ACC112 (cell line): Measurements from ENCODE around the gene IKZF5.
A peak's percentile ranks its signal among the peaks of the same experiment; 100 is the strongest.

Source experiments
- H2AFZ ChIP-seq: fragments of 200-600 bp; sonication (generic); one replicate; pipeline ENCODE4 v1.6.0; 2017; ENCODE audit warnings: antibody characterized with exemption, low read length; ENCODE audit not compliant: unreplicated experiment
- H3K27ac ChIP-seq: fragments of 200-600 bp; sonication (generic); 2 replicates; pipeline ENCODE4 v1.5.1; 2014; ENCODE audit warnings: low read depth, mild to moderate bottlenecking, antibody characterized with exemption, low read length, moderate library complexity
- H3K27me3 ChIP-seq: fragments of 200-600 bp; sonication (generic); 2 replicates; pipeline ENCODE4 v1.6.1; 2014; ENCODE audit warnings: mild to moderate bottlenecking, antibody characterized with exemption, low read length, moderate library complexity, mixed read lengths; ENCODE audit not compliant: insufficient read depth
- H3K36me3 ChIP-seq: fragments of 200-600 bp; sonication (generic); 2 replicates; pipeline ENCODE4 v1.6.1; 2016; ENCODE audit warnings: mild to moderate bottlenecking, antibody characterized with exemption, low read length, moderate library complexity, mixed read lengths; ENCODE audit not compliant: insufficient read depth
- H3K4me1 ChIP-seq: fragments of 200-600 bp; sonication (generic); one replicate; pipeline ENCODE4 v1.6.1; 2016; ENCODE audit warnings: low read length, mixed read lengths; ENCODE audit not compliant: insufficient read depth, unreplicated experiment, control insufficient read depth
- H3K4me3 ChIP-seq: fragments of 200-600 bp; sonication (generic); 2 replicates; pipeline ENCODE4 v1.5.1; 2014; ENCODE audit warnings: mild to moderate bottlenecking, low read depth, low read length
- H3K79me2 ChIP-seq: fragments of 200-600 bp; sonication (generic); one replicate; pipeline ENCODE4 v1.6.0; 2016; ENCODE audit warnings: low read length; ENCODE audit not compliant: control insufficient read depth, unreplicated experiment, insufficient read depth

IKZF5 gene

GRCh38 chr10:122998360-122998917 is 10.2 kb downstream of the IKZF5 start:
- Histone ChIP-seq H3K4me1 (no peaks in the 10 kb centered on the region), H3K79me2 (peaks cover 14% of the 10 kb centered on the region), H3K4me3 (no peak overlapping the region), H3K27ac (no peak overlapping the region), H3K36me3 (peaks cover 10% of the 10 kb centered on the region), H2AFZ (no peak overlapping the region), H3K27me3 (no peaks in the 10 kb centered on the region)

GRCh38 chr10:122997864-122998263 is 10.7 kb downstream of the IKZF5 start:
- Histone ChIP-seq H3K36me3 (peaks cover 10% of the 10 kb centered on the region), H3K4me3 (no peak overlapping the region), H2AFZ (no peak overlapping the region), H3K27me3 (no peaks in the 10 kb centered on the region), H3K4me1 (no peaks in the 10 kb centered on the region), H3K79me2 (peaks cover 12% of the 10 kb centered on the region), H3K27ac (no peak overlapping the region)

- no peak overlapping the region for H3K4me3 ChIP-seq
- H3K27me3 ChIP-seq = no peaks in the 10 kb centered on the region
- no peaks in the 10 kb centered on the region for H3K4me1 ChIP-seq
- H3K79me2 ChIP-seq = peaks cover 6% of the 10 kb centered on the region
- no peak overlapping the region for H2AFZ ChIP-seq
- no peak overlapping the region for H3K27ac ChIP-seq
- peaks cover 6% of the 10 kb centered on the region for H3K36me3 ChIP-seq
Observed at GRCh38 chr10:122995936-122996335, 12.7 kb downstream of the IKZF5 start.

- H3K27me3 ChIP-seq = no peaks in the 10 kb centered on the region
- H3K79me2 ChIP-seq = peaks cover 4% of the 10 kb centered on the region
- no peak overlapping the region for H3K4me3 ChIP-seq
- H3K36me3 ChIP-seq = peaks cover 6% of the 10 kb centered on the region
- no peaks in the 10 kb centered on the region for H3K4me1 ChIP-seq
- no peak overlapping the region for H2AFZ ChIP-seq
- H3K27ac ChIP-seq = no peak overlapping the region
Observed at GRCh38 chr10:122993797-122994336, 14.7 kb downstream of the IKZF5 start.

GRCh38 chr10:122992031-122992585 is 16.5 kb downstream of the IKZF5 start:
- H3K4me3 ChIP-seq = no peak overlapping the region
- no peaks in the 10 kb centered on the region for H3K27me3 ChIP-seq
- no peaks in the 10 kb centered on the region for H3K4me1 ChIP-seq
- no peak overlapping the region for H2AFZ ChIP-seq
- H3K79me2 ChIP-seq = no peaks in the 10 kb centered on the region
- H3K27ac ChIP-seq = no peak overlapping the region
- H3K36me3 ChIP-seq = peaks cover 2% of the 10 kb centered on the region; the same call in 1 of the 2 replicates

- Histone ChIP-seq H3K36me3 (no peaks in the 10 kb centered on the region; the same call in 1 of the 2 replicates), H3K79me2 (no peaks in the 10 kb centered on the region), H3K27ac (no peak overlapping the region), H3K27me3 (no peaks in the 10 kb centered on the region), H3K4me3 (no peak overlapping the region), H3K4me1 (no peaks in the 10 kb centered on the region), H2AFZ (no peak overlapping the region)
Observed at GRCh38 chr10:122990278-122990677, 18.3 kb downstream of the IKZF5 start.

GRCh38 chr10:122988501-122988900 is 20.1 kb downstream of the IKZF5 start:
- no peaks in the 10 kb centered on the region for H3K79me2 ChIP-seq
- H3K4me1 ChIP-seq = no peaks in the 10 kb centered on the region
- H3K36me3 ChIP-seq = no peaks in the 10 kb centered on the region; the same call in 1 of the 2 replicates

GRCh38 chr10:122986335-122986734 is 22.3 kb downstream of the IKZF5 start:
- Histone ChIP-seq H3K36me3 (no peaks in the 10 kb centered on the region), H3K79me2 (no peaks in the 10 kb centered on the region), H3K4me1 (no peaks in the 10 kb centered on the region), H3K4me3 (no peak overlapping the region), H3K27ac (no peak overlapping the region), H2AFZ (no peak overlapping the region), H3K27me3 (no peaks in the 10 kb centered on the region)

More at GRCh38 chr10:122988501-122988900, 20.1 kb downstream of the IKZF5 start:
- no peak overlapping the region for H3K27ac ChIP-seq
- H2AFZ ChIP-seq = no peak overlapping the region
- no peaks in the 10 kb centered on the region for H3K27me3 ChIP-seq
- H3K4me3 ChIP-seq = no peak overlapping the region

- Histone ChIP-seq H3K36me3 (no peaks in the 10 kb centered on the region), H3K4me1 (no peaks in the 10 kb centered on the region), H3K79me2 (no peaks in the 10 kb centered on the region), H2AFZ (no peak overlapping the region), H3K27ac (no peak overlapping the region), H3K4me3 (no peak overlapping the region), H3K27me3 (no peaks in the 10 kb centered on the region)
Observed at GRCh38 chr10:122984708-122985107, 23.9 kb downstream of the IKZF5 start.

GRCh38 chr10:122983898-122984297 is 24.7 kb downstream of the IKZF5 start:
- H3K27me3 ChIP-seq = no peaks in the 10 kb centered on the region
- H3K27ac ChIP-seq = no peak overlapping the region
- no peaks in the 10 kb centered on the region for H3K36me3 ChIP-seq
- H3K79me2 ChIP-seq = no peaks in the 10 kb centered on the region
- no peaks in the 10 kb centered on the region for H3K4me1 ChIP-seq
- H3K4me3 ChIP-seq = no peak overlapping the region
- H2AFZ ChIP-seq = no peak overlapping the region

- H3K27ac ChIP-seq = no peak overlapping the region
- H3K36me3 ChIP-seq = no peaks in the 10 kb centered on the region
- peak overlapping the region; percentile 89 for H3K4me3 ChIP-seq
Observed at GRCh38 chr10:122981066-122981464, 27.5 kb downstream of the IKZF5 start.

More at GRCh38 chr10:122981066-122981464, 27.5 kb downstream of the IKZF5 start:
- peak overlapping the region; percentile 94 for H2AFZ ChIP-seq
- H3K4me1 ChIP-seq = no peaks in the 10 kb centered on the region
- H3K79me2 ChIP-seq = no peaks in the 10 kb centered on the region
- H3K27me3 ChIP-seq = no peaks in the 10 kb centered on the region
